ENCODE measurements around the gene TADA3. TPM values are rescaled to one million over a fixed set of nuclear protein-coding genes. Genes with fewer than 3 reads are reported as not detected.

The TADA3 gene
- total and polyA plus RNA-seq, 2 experiments from 2014 or later: 29.1 to 61.7 TPM

GRCh38 chr3:9779075-9779593, 13.1 kb downstream of the TADA3 start:
- no peak overlapping the region for H3K4me2 ChIP-seq
- no peak for DNase-seq (ENCODE audit: low spot score)
- no peak overlapping the region for H3K4me3 ChIP-seq
- Mint-ChIP-seq H3K27me3 (ENCODE audit: insufficient read depth, low read depth, poor library complexity) (peaks cover 14% of the 10 kb centered on the region), H3K36me3 (ENCODE audit: low read depth) (peaks cover 27% of the 10 kb centered on the region), H3K4me3 (no peak overlapping the region), H3K27ac (no peak overlapping the region), H3K4me1 (no peaks in the 10 kb centered on the region), H3K9me3 (no peaks in the 10 kb centered on the region)
- H3K36me3 ChIP-seq (ENCODE audit: insufficient read depth): 0 out of 2 replicates have a peak, but pooled peaks cover 2% of the 10 kb centered on the region
- peak; percentile 60 for ATAC-seq
- no peaks in the 10 kb centered on the region for H3K9me2 ChIP-seq (ENCODE audit: insufficient read depth)
- no peaks in the 10 kb centered on the region for H3K4me1 ChIP-seq (ENCODE audit: insufficient read depth)
- 0 out of 2 replicates have a peak, but pooled peaks cover 2% of the 10 kb centered on the region for H3K27me3 ChIP-seq (ENCODE audit: insufficient read depth)
- no peak overlapping the region for H2AFZ ChIP-seq
- H4K20me1 ChIP-seq (replicated peaks; ENCODE audit: insufficient read depth): no peaks in the 10 kb centered on the region; the same call in 1 of the 2 replicates
- H3F3A ChIP-seq (replicated peaks; ENCODE audit: low read depth): 0 out of 2 replicates have a peak, but pooled peaks cover 2% of the 10 kb centered on the region
- no peak overlapping the region for H3K27ac ChIP-seq (ENCODE audit: low read depth)
- H3K79me2 ChIP-seq (replicated peaks; ENCODE audit: insufficient read depth): no peaks in the 10 kb centered on the region
- TF ChIP-seq ZNF331 (CRISPR knock-in tag; IDR thresholded peaks at IDR 0.05; ENCODE audit: low read depth) (no peak), POLR2AphosphoS5 (IDR thresholded peaks at IDR 0.05; ENCODE audit: low read depth) (no peak), ZNF114 (CRISPR knock-in tag; IDR thresholded peaks at IDR 0.05) (no peak), STAT1 (IDR thresholded peaks at IDR 0.05; ENCODE audit: unreplicated experiment) (no peak), ETS1 (IDR thresholded peaks at IDR 0.05) (no peak), JUNB (IDR thresholded peaks at IDR 0.05; ENCODE audit: unreplicated experiment) (no peak), EZH2 (IDR thresholded peaks at IDR 0.05; ENCODE audit: low read depth, unreplicated experiment) (no peak), CTCF (conservative IDR thresholded peaks at IDR 0.05; ENCODE audit: low read depth in 2 of 2) (no peak), EZH2phosphoT487 (IDR thresholded peaks at IDR 0.05; ENCODE audit: unreplicated experiment) (no peak), REST (IDR thresholded peaks at IDR 0.05; ENCODE audit: unreplicated experiment) (no peak), CREB1 (CRISPR knock-in tag; IDR thresholded peaks at IDR 0.05; ENCODE audit: low read depth) (no peak), NANOG (IDR thresholded peaks at IDR 0.05; ENCODE audit: borderline replicate concordance) (no peak)

Data from GM23338 (cell line).